HCT116 (cell line): ENCODE results near the gene GRIA4. TPM values are rescaled to one million over a fixed set of nuclear protein-coding genes. Genes with fewer than 3 reads are reported as not detected.

Experiments used
- ATAC-seq: fragments of 200-7000 bp; cut with Tn5 transposase; 2 replicates; pipeline ENCODE4 v1.9.1; 2020; ENCODE audit warnings: mild to moderate bottlenecking, moderate library complexity
- BruUV-seq: library from RNA; stranded (reverse); fragments of 400-500 nt; replicated peaks from 2 replicates; lab custom pipeline; 2021; lab: Mats Ljungman, UMichigan
- CTCF ChIA-PET: fragments of 300-600 bp; sonication (Branson Sonifier 250); formaldehyde crosslinking; loops from one replicate; lab custom pipeline; 2021; ENCODE audit warnings: antibody characterized with exemption; lab: Charles Lee
- POLR2A ChIA-PET: fragments of 300-600, 350-600 bp; sonication (Branson Sonifier 250); formaldehyde crosslinking; loops from one replicate; lab custom pipeline; 2021; ENCODE audit warnings: antibody characterized with exemption; lab: Charles Lee
- RAD21 ChIA-PET, 2 experiments: fragments of 300-600 bp; sonication (Branson Sonifier 250); formaldehyde crosslinking; loops; one replicate each; lab custom pipeline; 2023; ENCODE audit warnings: low total read pairs in 2 of 2; ENCODE audit not compliant: uncharacterized antibody in 2 of 2, unreplicated experiment in 2 of 2, low non-redundant PET in 1 of 2; lab: Charles Lee
- DNase-seq: peaks from one replicate; pipeline ENCODE4 v3.0.0-alpha.2; 2010; ENCODE audit warnings: low read depth, low spot score
- H2AFZ ChIP-seq: fragments of 200-600 bp; shearing (Covaris generic), sonication (generic); 2 replicates; pipeline ENCODE4 v1.6.1; 2017; ENCODE audit warnings: low read depth, mixed run types, mixed read lengths, antibody characterized with exemption, low read length; ENCODE audit not compliant: poor library complexity, severe bottlenecking
- H3K27ac ChIP-seq: 2 replicates; pipeline ENCODE4 v1.5.1; 2012; ENCODE audit warnings: low read depth, low read length
- H3K27me3 ChIP-seq: fragments of 200-600 bp; sonication (generic); 2 replicates; pipeline ENCODE4 v1.6.1; 2016; ENCODE audit warnings: mixed run types, low read length, mixed read lengths; ENCODE audit not compliant: insufficient read depth
- H3K36me3 ChIP-seq, 2 experiments: fragments of 200-500 bp in 1 of 2; fragments of 200-600 bp in 1 of 2; sonication (Bioruptor generic) in 1 of 2; sonication (generic) in 1 of 2; 2 replicates each; pipeline versions ENCODE4 v1.5.1 to v1.6.1; 2014 to 2016; ENCODE audit warnings: low read length in 2 of 2, inconsistent platforms in 1 of 2, mixed read lengths in 1 of 2, mixed run types in 1 of 2; ENCODE audit not compliant: insufficient read depth in 2 of 2, control insufficient read depth in 1 of 2
- H3K4me1 ChIP-seq, 2 experiments: fragments of 200-600 bp in 1 of 2; sonication (generic) in 1 of 2; 2 replicates each; pipeline versions ENCODE4 v1.5.1 to v1.6.1; 2012 to 2017; ENCODE audit warnings: low read length in 2 of 2, inconsistent platforms in 1 of 2, mild to moderate bottlenecking in 1 of 2, mixed read lengths in 1 of 2, mixed run types in 1 of 2, moderate library complexity in 1 of 2; ENCODE audit not compliant: insufficient read depth in 2 of 2, control insufficient read depth in 1 of 2
- H3K4me2 ChIP-seq: fragments of 200-600 bp; sonication (generic); 2 replicates; pipeline ENCODE4 v1.6.1; 2017; ENCODE audit warnings: mixed run types, low read length, mixed read lengths
- H3K4me3 ChIP-seq, 2 experiments: fragments of 200-600 bp in 1 of 2; sonication (generic) in 1 of 2; replicated peaks in 1 of 2; 2 replicates each; pipeline ENCODE4 v1.5.1; 2011 to 2016; ENCODE audit warnings: low read length in 2 of 2, control low read depth in 1 of 2, low read depth in 1 of 2, mild to moderate bottlenecking in 1 of 2, mixed read lengths in 1 of 2, mixed run types in 1 of 2
- H3K79me2 ChIP-seq: fragments of 200-600 bp; sonication (generic); 2 replicates; pipeline ENCODE4 v1.6.1; 2017; ENCODE audit warnings: mild to moderate bottlenecking, mixed run types, low read length, moderate library complexity, mixed read lengths; ENCODE audit not compliant: insufficient read depth
- H3K9ac ChIP-seq: fragments of 200-600 bp; sonication (generic); 2 replicates; pipeline ENCODE4 v1.6.1; 2016; ENCODE audit warnings: low read length, mixed read lengths
- H3K9me2 ChIP-seq: fragments of 200-600 bp; sonication (generic), shearing (Covaris generic); 2 replicates; pipeline ENCODE4 v1.6.1; 2017; ENCODE audit warnings: mixed run types, mild to moderate bottlenecking, moderate library complexity; ENCODE audit not compliant: insufficient read depth
- H3K9me3 ChIP-seq, 2 experiments: fragments of 200-500 bp in 1 of 2; fragments of 200-600 bp in 1 of 2; sonication (Bioruptor generic) in 1 of 2; sonication (generic) in 1 of 2; 2 replicates each; pipeline ENCODE4 v1.6.1; 2014 to 2017; ENCODE audit warnings: low read length in 2 of 2, mixed read lengths in 2 of 2, inconsistent platforms in 1 of 2, low read depth in 1 of 2, mild to moderate bottlenecking in 1 of 2, mixed run types in 1 of 2, moderate library complexity in 1 of 2; ENCODE audit not compliant: control insufficient read depth in 1 of 2, insufficient read depth in 1 of 2
- H4K20me1 ChIP-seq: fragments of 200-600 bp; sonication (generic), shearing (Covaris generic); 2 replicates; pipeline ENCODE4 v1.6.1; 2017; ENCODE audit warnings: mixed run types, mild to moderate bottlenecking, moderate library complexity; ENCODE audit not compliant: insufficient read depth
- CBX3 ChIP-seq: IDR thresholded peaks from 2 replicates; pipeline ENCODE4 v1.6.1; 2012; ENCODE audit warnings: low read depth
- CTCF ChIP-seq, 3 experiments: fragments of 200-600 bp in 1 of 3; sonication (generic) in 1 of 3; IDR thresholded peaks in 2 of 3; conservative IDR thresholded peaks in 1 of 3; 2 replicates each; pipeline ENCODE4 v1.5.1; 2012 to 2017; ENCODE audit warnings: low read depth in 2 of 3, low read length in 2 of 3, antibody characterized with exemption in 1 of 3, borderline replicate concordance in 1 of 3, control low read depth in 1 of 3, mild to moderate bottlenecking in 1 of 3, mixed read lengths in 1 of 3, mixed run types in 1 of 3, moderate library complexity in 1 of 3; ENCODE audit not compliant: insufficient read depth in 1 of 3
- EZH2 ChIP-seq: fragments of 200-600 bp; sonication (generic); IDR thresholded peaks from 2 replicates; pipeline ENCODE4 v1.6.1; 2017; ENCODE audit warnings: antibody characterized with exemption, mixed run types
- EZH2phosphoT487 ChIP-seq: fragments of 200-600 bp; IDR thresholded peaks from 2 replicates; pipeline ENCODE4 v1.6.1; 2018; ENCODE audit warnings: antibody characterized with exemption, borderline replicate concordance
- FOSL1 ChIP-seq: IDR thresholded peaks from 2 replicates; pipeline ENCODE4 v1.6.1; 2012; ENCODE audit warnings: low read depth
- MAX ChIP-seq: IDR thresholded peaks from 2 replicates; pipeline ENCODE4 v1.6.1; 2012
- POLR2A ChIP-seq: IDR thresholded peaks from 2 replicates; pipeline ENCODE4 v1.7.0; 2011; ENCODE audit warnings: borderline replicate concordance; ENCODE audit not compliant: insufficient read depth, insufficient read length; ENCODE audit errors: extremely low read depth
- POLR2AphosphoS5 ChIP-seq: IDR thresholded peaks from 2 replicates; pipeline ENCODE4 v1.6.1; 2011; ENCODE audit warnings: mild to moderate bottlenecking, low read depth, low read length, moderate library complexity
- RAD21 ChIP-seq: IDR thresholded peaks from 2 replicates; pipeline ENCODE4 v1.6.1; 2012; ENCODE audit warnings: low read depth, mild to moderate bottlenecking
- SIN3A ChIP-seq: IDR thresholded peaks from 2 replicates; pipeline ENCODE4 v1.6.1; 2012; ENCODE audit warnings: low read depth
- TCF7L2 ChIP-seq: IDR thresholded peaks from 2 replicates; pipeline ENCODE4 v1.7.0; 2011; ENCODE audit warnings: borderline replicate concordance, inconsistent platforms; ENCODE audit not compliant: insufficient read depth, insufficient read length; ENCODE audit errors: extremely low read depth
- YY1 ChIP-seq: IDR thresholded peaks from 2 replicates; pipeline ENCODE4 v1.6.1; 2011; ENCODE audit warnings: low read length, low read depth, moderate library complexity, mild to moderate bottlenecking; ENCODE audit not compliant: insufficient replicate concordance; ENCODE audit errors: extremely low read depth
- ZFX ChIP-seq: fragments of 450-650 bp; IDR thresholded peaks from 2 replicates; pipeline ENCODE4 v1.6.1; 2017
- ZNF274 ChIP-seq: fragments of 200-500 bp; sonication (Bioruptor generic); IDR thresholded peaks from 2 replicates; pipeline ENCODE4 v1.6.1; 2014; ENCODE audit warnings: mild to moderate bottlenecking, low read depth, low read length, inconsistent platforms
- intact Hi-C: fragments of 100-400 bp; cut with micrococcal nuclease; formaldehyde crosslinking; loops from 2 replicates; pipeline ENCODE4 v1.10.0; 2022
- total RNA-seq: library from RNA; stranded (reverse); gene quantifications from one replicate; pipeline ENCODE4 v1.2.1, GENCODE V29; 2021; ENCODE audit not compliant: unreplicated experiment
- TF ChIP-seq, protein P1 (sequence below): IDR thresholded peaks from 2 replicates; pipeline ENCODE4 v1.6.1; 2012; ENCODE audit warnings: low read depth
- TF ChIP-seq, protein P2 (sequence below): IDR thresholded peaks from 2 replicates; pipeline ENCODE4 v1.6.1; 2011; ENCODE audit warnings: mild to moderate bottlenecking, low read length, moderate library complexity; ENCODE audit not compliant: insufficient replicate concordance; ENCODE audit errors: extremely low read depth

Gene GRIA4
- total RNA-seq, 1 experiment from 2014 or later, result not detected

DNA sequence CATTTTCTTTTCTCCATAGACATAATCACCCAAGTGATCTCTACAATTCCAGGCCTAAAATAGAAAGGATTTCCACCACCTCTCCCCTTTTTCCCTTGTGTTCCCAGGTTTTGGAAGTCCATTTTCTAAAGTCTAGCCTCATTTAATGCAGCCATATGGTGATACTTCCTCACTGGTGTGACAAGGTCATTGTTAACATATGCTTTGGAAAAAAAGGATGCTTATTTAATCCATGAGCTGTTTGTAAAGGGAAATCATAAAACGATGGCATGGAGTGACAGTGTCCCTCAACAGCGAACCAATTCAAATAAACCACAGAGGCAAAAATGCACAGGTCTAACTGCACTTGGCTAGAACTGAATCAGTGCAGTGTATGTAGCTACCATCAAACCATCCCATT lies 26.6 kb downstream of the GRIA4 start:
- H3K4me3 ChIP-seq, result no peak overlapping the region
- no peaks in the 10 kb centered on the region for H3K27me3 ChIP-seq
- TF ChIP-seq TCF7L2 (no peak), ZNF274 (no peak), CBX3 (no peak), MAX (no peak), RAD21 (no peak), POLR2AphosphoS5 (no peak), EZH2 (no peak), FOSL1 (no peak), ZFX (no peak), YY1 (no peak), CTCF (IDR thresholded peaks at IDR 0.05 in 2 of 3, conservative IDR thresholded peaks at IDR 0.05 in 1 of 3; ENCODE audit: borderline replicate concordance in 1 of 3, insufficient read depth in 1 of 3, low read depth in 2 of 3, low read length in 2 of 3) (no peak), POLR2A (no peak), EZH2phosphoT487 (no peak), SIN3A (no peak)
- TF ChIP-seq, protein P1, sequence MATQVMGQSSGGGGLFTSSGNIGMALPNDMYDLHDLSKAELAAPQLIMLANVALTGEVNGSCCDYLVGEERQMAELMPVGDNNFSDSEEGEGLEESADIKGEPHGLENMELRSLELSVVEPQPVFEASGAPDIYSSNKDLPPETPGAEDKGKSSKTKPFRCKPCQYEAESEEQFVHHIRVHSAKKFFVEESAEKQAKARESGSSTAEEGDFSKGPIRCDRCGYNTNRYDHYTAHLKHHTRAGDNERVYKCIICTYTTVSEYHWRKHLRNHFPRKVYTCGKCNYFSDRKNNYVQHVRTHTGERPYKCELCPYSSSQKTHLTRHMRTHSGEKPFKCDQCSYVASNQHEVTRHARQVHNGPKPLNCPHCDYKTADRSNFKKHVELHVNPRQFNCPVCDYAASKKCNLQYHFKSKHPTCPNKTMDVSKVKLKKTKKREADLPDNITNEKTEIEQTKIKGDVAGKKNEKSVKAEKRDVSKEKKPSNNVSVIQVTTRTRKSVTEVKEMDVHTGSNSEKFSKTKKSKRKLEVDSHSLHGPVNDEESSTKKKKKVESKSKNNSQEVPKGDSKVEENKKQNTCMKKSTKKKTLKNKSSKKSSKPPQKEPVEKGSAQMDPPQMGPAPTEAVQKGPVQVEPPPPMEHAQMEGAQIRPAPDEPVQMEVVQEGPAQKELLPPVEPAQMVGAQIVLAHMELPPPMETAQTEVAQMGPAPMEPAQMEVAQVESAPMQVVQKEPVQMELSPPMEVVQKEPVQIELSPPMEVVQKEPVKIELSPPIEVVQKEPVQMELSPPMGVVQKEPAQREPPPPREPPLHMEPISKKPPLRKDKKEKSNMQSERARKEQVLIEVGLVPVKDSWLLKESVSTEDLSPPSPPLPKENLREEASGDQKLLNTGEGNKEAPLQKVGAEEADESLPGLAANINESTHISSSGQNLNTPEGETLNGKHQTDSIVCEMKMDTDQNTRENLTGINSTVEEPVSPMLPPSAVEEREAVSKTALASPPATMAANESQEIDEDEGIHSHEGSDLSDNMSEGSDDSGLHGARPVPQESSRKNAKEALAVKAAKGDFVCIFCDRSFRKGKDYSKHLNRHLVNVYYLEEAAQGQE, result no peak
- TF ChIP-seq, protein P2, sequence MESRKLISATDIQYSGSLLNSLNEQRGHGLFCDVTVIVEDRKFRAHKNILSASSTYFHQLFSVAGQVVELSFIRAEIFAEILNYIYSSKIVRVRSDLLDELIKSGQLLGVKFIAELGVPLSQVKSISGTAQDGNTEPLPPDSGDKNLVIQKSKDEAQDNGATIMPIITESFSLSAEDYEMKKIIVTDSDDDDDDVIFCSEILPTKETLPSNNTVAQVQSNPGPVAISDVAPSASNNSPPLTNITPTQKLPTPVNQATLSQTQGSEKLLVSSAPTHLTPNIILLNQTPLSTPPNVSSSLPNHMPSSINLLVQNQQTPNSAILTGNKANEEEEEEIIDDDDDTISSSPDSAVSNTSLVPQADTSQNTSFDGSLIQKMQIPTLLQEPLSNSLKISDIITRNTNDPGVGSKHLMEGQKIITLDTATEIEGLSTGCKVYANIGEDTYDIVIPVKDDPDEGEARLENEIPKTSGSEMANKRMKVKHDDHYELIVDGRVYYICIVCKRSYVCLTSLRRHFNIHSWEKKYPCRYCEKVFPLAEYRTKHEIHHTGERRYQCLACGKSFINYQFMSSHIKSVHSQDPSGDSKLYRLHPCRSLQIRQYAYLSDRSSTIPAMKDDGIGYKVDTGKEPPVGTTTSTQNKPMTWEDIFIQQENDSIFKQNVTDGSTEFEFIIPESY, result no peak
- H3K36me3 ChIP-seq, result no peaks in the 10 kb centered on the region
- DNase-seq, result no peak
- H2AFZ ChIP-seq, result no peak overlapping the region
- H3K27ac ChIP-seq, result no peak overlapping the region
- no peaks in the 10 kb centered on the region for H3K79me2 ChIP-seq
- BruUV-seq, result no TSS peak
- intact Hi-C loops, result no loop called here
- no peaks in the 10 kb centered on the region for H3K9me3 ChIP-seq
- no peaks in the 10 kb centered on the region for H3K9me2 ChIP-seq
- POLR2A ChIA-PET, result no interaction called here
- no peak for ATAC-seq
- no peaks in the 10 kb centered on the region for H4K20me1 ChIP-seq
- H3K4me1 ChIP-seq, result no peaks in the 10 kb centered on the region
- RAD21 ChIA-PET, result no interaction called here
- H3K4me2 ChIP-seq, result no peak overlapping the region
- no peak overlapping the region for H3K9ac ChIP-seq
- CTCF ChIA-PET, result no interaction called here
